T-helper 1 cell (primary cell): ENCODE measurements around the gene TRMT1.

ENCODE experiments used
- DNase-seq, 5 donors: peaks; one replicate each; pipeline ENCODE4 v3.0.0-alpha.2; 2012 to 2020

The TRMT1 gene

GRCh38 chr19:13101590-13102415 is 14.7 kb downstream of the TRMT1 start:
- DNase-seq = no peak

GRCh38 chr19:13100841-13101589 is 15.5 kb downstream of the TRMT1 start:
- no peak for DNase-seq

- peak in 4 of 5 donors; percentile 35 to 94 (median 40) for DNase-seq
Observed at GRCh38 chr19:13100031-13100588, 16.4 kb downstream of the TRMT1 start.

GRCh38 chr19:13099073-13099999 is 17.2 kb downstream of the TRMT1 start:
- peak; percentile 66 to 93 (median 75) for DNase-seq

DNA sequence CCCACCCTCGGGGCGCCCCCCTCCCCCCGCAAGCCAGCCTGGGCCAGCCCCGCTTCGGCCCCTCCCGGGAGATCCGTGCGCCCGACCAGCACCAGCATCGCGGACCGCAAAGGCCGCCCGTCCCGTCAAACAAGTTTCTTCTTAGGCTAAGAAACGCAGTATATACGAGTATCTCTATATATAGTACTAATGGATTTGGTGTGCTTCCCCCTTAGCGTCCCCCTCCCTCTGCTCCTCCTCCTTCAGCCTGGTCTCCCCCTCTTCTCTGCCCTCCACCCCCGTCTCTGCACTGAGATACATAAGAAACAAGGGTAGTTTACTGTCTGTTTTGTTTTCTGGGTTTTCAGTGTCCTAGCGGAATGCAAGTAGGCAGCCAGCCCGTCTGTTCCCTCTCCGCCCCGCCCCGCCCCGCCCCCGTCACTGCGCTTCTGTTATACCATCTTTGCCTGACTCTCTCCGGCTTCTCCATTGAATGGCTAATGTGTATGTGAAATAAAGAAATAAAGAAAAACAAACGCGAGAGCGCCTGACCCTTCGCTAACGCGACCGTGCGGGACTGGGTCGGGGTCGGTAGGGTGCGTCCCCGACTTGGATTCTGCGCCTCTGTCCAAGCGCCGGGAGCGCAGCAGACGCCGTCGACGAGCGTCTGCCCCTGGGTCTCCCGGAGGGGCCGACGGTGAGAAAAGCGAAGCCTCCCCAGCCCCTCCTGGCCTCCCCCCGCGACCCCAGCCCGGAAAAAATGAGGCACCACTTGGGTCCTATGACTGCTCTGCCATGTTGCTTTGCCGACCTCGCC is 18.1 kb downstream of the TRMT1 start:
- DNase-seq = peak in 3 of 5 donors; percentile 17 to 76 (median 24)

GRCh38 chr19:13097463-13098258 is 18.9 kb downstream of the TRMT1 start:
- DNase-seq = peak in 1 of 5 donors; percentile 24

DNA sequence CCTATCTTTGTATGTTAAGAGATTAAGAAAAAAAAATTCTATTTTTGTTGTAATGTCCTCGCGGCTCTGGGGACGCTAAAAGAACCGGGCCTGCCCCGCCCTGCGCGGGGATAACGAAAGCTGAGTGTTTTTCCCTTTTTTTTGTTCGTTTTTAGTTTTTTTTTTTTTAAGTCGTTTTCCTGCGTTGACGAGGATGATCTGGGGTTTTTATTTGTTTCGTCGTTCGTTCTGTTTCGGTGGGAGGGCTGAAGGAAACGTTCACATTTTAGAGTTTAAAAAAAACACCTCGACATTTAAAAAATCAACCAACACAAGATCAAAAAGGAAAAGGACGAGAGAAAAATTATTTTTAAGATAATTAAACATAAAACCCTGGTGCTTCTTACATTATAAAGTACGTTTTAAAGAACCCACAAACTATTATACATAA is 19.5 kb downstream of the TRMT1 start:
- DNase-seq = no peak

DNA sequence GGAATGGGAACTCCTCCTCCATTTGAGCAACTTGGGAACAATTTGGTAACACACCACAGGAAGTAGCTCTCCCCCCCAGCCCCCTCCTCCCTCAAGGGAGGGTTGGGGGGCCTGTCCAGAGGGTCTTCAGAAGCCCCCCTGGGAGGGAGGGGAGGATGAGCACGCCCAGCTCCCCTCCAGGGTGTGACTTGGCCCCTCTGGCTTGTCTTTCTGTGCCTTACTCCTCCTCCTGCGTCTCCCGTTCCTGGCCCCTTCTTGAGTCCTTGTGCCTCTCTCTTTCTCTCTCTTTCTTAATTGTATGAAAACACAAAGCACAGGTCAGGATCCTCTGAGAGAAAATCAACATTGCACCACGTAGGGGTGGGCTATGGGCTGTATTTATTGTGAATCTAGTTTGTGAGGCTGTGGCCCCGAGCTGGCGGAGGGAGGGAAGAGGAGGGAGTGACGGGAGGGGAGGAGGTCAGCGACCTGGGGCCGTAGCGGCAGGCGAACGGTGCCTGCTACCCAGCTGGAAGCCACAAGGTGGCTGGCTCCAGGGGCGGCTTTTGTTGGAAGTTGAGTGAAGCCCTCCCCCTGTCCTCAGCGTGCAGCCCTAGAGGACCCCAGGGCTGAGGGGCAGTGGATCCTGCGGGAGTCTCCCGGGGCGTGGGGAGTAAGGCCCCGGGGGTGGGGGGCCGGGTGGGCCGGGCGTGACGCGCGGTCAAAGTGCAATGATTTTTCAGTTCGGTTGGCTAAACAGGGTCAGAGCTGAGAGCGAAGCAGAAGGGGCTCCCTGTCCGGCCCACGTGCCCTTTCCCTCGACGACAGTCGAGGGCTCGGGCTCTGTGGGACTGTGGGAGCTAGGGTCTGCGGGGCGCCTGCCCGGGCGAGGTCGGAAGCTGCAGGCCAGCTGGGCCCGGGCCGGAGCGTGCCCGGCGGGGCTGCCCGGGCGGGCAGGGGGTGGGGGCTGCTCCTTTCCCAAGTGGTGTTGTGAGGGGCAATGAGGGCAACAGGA is 20.3 kb downstream of the TRMT1 start:
- no peak for DNase-seq

DNA sequence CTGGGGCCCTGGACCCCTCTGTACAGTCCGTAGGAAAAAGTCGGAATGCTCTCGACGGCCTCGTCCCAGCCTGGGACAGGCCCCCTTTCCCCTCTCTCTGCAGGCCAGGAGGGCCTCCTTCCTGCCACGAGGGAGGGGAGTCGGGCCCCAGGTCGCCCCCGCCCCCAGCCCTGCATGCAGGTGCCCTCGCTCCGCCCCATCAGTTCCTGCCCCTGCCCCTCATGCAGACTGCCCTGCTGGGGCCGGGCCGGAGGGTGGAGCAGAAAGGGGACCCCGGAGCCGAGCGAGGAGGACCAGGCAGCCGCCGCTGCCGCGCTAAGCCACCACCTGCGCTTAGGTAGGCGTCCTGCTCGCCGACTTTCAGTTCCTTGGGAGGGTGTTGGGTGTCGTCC is 21.2 kb downstream of the TRMT1 start:
- DNase-seq = peak in 1 of 5 donors; percentile 17

DNA sequence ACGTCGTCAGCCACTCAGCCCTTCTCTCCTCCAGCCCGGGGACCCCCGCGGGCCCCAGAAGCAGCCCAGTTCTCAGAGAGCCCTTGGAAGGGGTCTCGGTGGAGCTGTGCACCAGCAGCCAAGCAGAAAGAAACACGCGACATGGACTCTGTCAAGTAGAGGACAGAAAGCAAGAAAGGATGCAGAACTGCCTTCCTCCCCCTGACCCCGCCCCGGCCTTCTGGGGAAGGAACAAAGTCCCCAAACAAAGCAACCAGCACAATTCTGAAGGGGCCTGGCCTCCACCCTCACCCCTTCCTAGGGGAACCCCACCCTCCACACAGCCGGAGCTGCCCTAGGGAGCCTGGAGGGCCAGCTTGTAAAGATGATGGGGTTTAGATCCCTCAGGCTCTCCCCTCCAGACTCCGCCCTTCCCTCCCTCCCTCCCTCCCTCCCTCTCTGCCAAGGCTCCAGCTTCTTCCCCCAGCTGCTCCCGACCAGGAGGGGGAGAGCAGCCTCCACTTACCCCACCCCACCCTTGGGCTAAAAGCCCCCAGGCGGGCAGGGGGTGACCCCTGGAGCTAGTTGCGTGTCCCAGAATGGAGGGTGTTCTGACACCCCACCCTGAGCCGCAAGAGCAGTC is 21.7 kb downstream of the TRMT1 start:
- no peak for DNase-seq

DNA sequence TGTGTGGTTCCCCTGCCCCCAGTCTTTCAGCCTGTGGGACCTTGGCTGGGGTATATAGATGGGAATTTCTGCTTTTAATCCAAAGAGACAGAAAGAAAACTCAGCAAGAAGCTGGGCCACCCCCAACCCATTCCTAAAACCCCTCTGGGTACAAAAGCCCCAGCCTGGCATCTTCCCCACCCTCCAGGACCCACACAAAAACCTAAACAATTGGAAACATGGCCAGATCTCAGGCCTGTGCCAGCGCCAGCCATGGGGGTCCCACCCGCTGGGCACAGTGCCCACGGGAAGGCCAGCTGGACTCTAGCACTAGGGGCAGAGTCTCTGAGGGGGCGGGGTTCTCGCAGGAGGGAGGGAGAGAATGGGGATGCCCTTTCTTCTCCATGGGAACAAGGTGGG is 22.4 kb downstream of the TRMT1 start:
- no peak for DNase-seq

- DNase-seq = peak; percentile 53 to 83 (median 70)
Observed at GRCh38 chr19:13093407-13094105, 23.0 kb downstream of the TRMT1 start.

DNA sequence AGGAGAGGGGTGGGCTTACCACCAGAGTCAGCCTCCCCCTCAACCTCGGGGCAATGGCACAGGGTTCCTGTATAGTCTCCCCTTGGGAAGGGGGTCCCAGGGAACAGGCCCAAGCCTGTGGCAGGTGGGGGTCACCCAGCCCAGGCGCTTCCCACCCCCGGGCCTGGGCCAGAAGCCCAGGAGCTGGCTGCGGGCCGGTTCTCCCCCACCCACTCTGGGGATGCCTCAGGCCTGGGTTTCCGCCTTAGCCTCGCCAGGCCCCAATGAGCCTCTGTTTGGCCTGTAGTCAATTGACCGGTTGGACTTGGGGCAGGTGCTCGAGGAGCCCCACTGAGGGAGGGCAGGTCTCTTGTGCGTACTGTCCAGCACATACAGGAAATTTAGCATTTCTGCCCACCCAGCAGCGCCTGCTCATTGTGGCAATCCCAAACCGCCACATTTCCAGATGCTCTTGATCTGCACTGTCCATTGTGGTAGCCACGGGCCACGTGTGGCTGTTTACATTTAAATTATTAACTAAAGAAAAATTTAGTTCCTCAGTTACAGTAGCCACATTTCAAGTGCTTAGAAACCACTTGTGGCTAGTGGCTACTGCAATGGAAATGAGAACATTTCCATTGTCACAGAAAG is 23.8 kb downstream of the TRMT1 start:
- no peak for DNase-seq

- DNase-seq = no peak
Observed at GRCh38 chr19:13092158-13092543, 24.4 kb downstream of the TRMT1 start.

- no peak for DNase-seq
Observed at GRCh38 chr19:13091400-13092157, 25.0 kb downstream of the TRMT1 start.

GRCh38 chr19:13090511-13091231 is 25.9 kb downstream of the TRMT1 start:
- DNase-seq = no peak
